GF-D8 (cell line): Measurements from ENCODE around the gene FOXP4.
"Not testable (repeated sequence)": the region's sequence is repeated elsewhere in the genome, so short reads cannot be mapped to it uniquely, and the experiment has no call there.

Experiments used
- DNase-seq: peaks from one replicate; lab custom pipeline; 2025; lab: John Stamatoyannopoulos, UW

The FOXP4 gene

GRCh38 chr6:41600499-41601247, 54.5 kb downstream of the FOXP4 start:
- no peak for DNase-seq

GRCh38 chr6:41601248-41601549, 55.0 kb downstream of the FOXP4 start:
- DNase-seq = no peak

GRCh38 chr6:41602422-41602743, 56.2 kb downstream of the FOXP4 start:
- DNase-seq = no peak

GRCh38 chr6:41602864-41603608, 56.9 kb downstream of the FOXP4 start:
- no peak for DNase-seq

GRCh38 chr6:41604006-41604405, 57.8 kb downstream of the FOXP4 start:
- no peak for DNase-seq

GRCh38 chr6:41605649-41606048, 59.5 kb downstream of the FOXP4 start:
- no peak for DNase-seq

- DNase-seq = no peak
Observed at GRCh38 chr6:41607036-41607435, 60.9 kb downstream of the FOXP4 start.

GRCh38 chr6:41607736-41608135, 61.6 kb downstream of the FOXP4 start:
- DNase-seq = no peak

GRCh38 chr6:41608443-41609151, 62.4 kb downstream of the FOXP4 start:
- DNase-seq = no peak

- DNase-seq = no peak
Observed at GRCh38 chr6:41614715-41615114, 68.5 kb downstream of the FOXP4 start.

- no peak for DNase-seq
Observed at GRCh38 chr6:41615311-41615710, 69.1 kb downstream of the FOXP4 start.

GRCh38 chr6:41618598-41618997, 72.4 kb downstream of the FOXP4 start:
- DNase-seq = no peak

- DNase-seq = not testable (repeated sequence)
Observed at GRCh38 chr6:41619193-41619592, 73.0 kb downstream of the FOXP4 start.

GRCh38 chr6:41621367-41621766, 75.2 kb downstream of the FOXP4 start:
- no peak for DNase-seq

GRCh38 chr6:41621802-41622201, 75.6 kb downstream of the FOXP4 start:
- no peak for DNase-seq

- no peak for DNase-seq
Observed at GRCh38 chr6:41622206-41622988, 76.2 kb downstream of the FOXP4 start.

GRCh38 chr6:41623330-41623729, 77.1 kb downstream of the FOXP4 start:
- no peak for DNase-seq

GRCh38 chr6:41624621-41625380, 78.6 kb downstream of the FOXP4 start:
- DNase-seq = no peak

GRCh38 chr6:41625442-41625841, 79.3 kb downstream of the FOXP4 start:
- DNase-seq = peak; percentile 75

- no peak for DNase-seq
Observed at GRCh38 chr6:41626022-41626421, 79.8 kb downstream of the FOXP4 start.

GRCh38 chr6:41626917-41627316, 80.7 kb downstream of the FOXP4 start:
- DNase-seq = no peak

GRCh38 chr6:41629128-41629527, 82.9 kb downstream of the FOXP4 start:
- no peak for DNase-seq
